Measurements from ENCODE around the gene TMEM139.
A peak's percentile ranks its signal among the peaks of the same experiment; 100 is the strongest.

TMEM139 gene

GRCh38 chr7:143284591-143285469 lies at the start of gene TMEM139:
Gene TMEM139 (plus strand): TSS chr7:143284958. CDS start chr7:143285958, 1,000 bp downstream.
- no peak for DNase-seq

GRCh38 chr7:143235561-143235960 lies 49.2 kb upstream of the TMEM139 start:
- DNase-seq, result peak; percentile 37

GRCh38 chr7:143236408-143236990 lies 48.3 kb upstream of the TMEM139 start:
- no peak for DNase-seq

GRCh38 chr7:143237366-143237765 lies 47.4 kb upstream of the TMEM139 start:
- DNase-seq, result peak; percentile 76

- DNase-seq, result no peak
Observed at GRCh38 chr7:143238289-143238980, 46.3 kb upstream of the TMEM139 start.

GRCh38 chr7:143239813-143240212 lies 44.9 kb upstream of the TMEM139 start:
- peak; percentile 89 for DNase-seq

- peak; percentile 78 for DNase-seq
Observed at GRCh38 chr7:143240291-143241168, 44.2 kb upstream of the TMEM139 start.

GRCh38 chr7:143242306-143242705 lies 42.5 kb upstream of the TMEM139 start:
- no peak for DNase-seq

- DNase-seq, result no peak
Observed at GRCh38 chr7:143243111-143243510, 41.6 kb upstream of the TMEM139 start.

GRCh38 chr7:143243614-143244013 lies 41.1 kb upstream of the TMEM139 start:
- no peak for DNase-seq

GRCh38 chr7:143244321-143244720 lies 40.4 kb upstream of the TMEM139 start:
- no peak for DNase-seq

GRCh38 chr7:143245123-143245522 lies 39.6 kb upstream of the TMEM139 start:
- DNase-seq, result peak; percentile 74

GRCh38 chr7:143247372-143247771 lies 37.4 kb upstream of the TMEM139 start:
- no peak for DNase-seq

GRCh38 chr7:143248761-143249354 lies 35.9 kb upstream of the TMEM139 start:
- peak; percentile 27 for DNase-seq

- no peak for DNase-seq
Observed at GRCh38 chr7:143250199-143250598, 34.6 kb upstream of the TMEM139 start.

- no peak for DNase-seq
Observed at GRCh38 chr7:143250822-143251221, 33.9 kb upstream of the TMEM139 start.

GRCh38 chr7:143252006-143252405 lies 32.8 kb upstream of the TMEM139 start:
- no peak for DNase-seq

- DNase-seq, result no peak
Observed at GRCh38 chr7:143255564-143255963, 29.2 kb upstream of the TMEM139 start.

GRCh38 chr7:143256325-143256724 lies 28.4 kb upstream of the TMEM139 start:
- no peak for DNase-seq

GRCh38 chr7:143256932-143257331 lies 27.8 kb upstream of the TMEM139 start:
- no peak for DNase-seq

- DNase-seq, result no peak
Observed at GRCh38 chr7:143257501-143257900, 27.3 kb upstream of the TMEM139 start.

- peak; percentile 48 for DNase-seq
Observed at GRCh38 chr7:143258831-143259230, 25.9 kb upstream of the TMEM139 start.

Measured in suppressor macrophage treated with lipopolysaccharide for 4 hours (primary cell).